ENCODE measurements around the gene PROP1.
"Not testable (repeated sequence)": the region's sequence is repeated elsewhere in the genome, so short reads cannot be mapped to it uniquely, and the experiment has no call there.

The PROP1 gene

DNA sequence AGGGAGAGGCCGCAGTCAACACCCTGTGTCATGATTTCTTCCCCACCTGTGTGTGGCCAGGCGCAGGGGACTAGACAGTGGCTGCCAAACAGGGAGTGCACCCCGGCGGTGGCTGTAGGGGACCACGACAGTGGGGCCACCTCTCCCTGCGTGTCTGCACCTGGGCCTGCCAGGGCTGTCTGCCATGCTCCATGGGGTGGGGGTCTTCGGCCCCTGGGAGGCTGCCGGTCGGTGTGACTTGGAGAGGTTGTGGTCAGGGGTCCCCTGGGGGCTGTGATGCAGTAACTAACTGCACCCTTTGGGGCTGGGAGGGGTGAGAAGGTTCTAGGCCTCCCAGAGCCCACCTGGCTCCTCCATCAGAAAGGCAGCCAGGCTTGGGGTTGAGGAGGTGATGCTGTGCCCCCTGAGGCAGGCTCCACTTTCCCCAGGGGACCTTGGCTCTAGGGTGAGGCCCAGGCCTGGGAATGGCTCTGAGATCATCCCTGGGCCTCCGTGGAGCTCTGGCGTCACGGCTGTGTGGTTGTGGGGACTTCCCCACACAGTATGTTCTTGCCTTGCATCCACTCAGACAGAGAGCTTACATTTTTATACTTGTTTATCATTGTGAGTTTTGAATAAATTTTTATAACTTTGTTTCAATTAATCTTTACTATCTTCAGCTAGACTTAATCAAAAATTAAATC, 50.3 kb downstream of the PROP1 start:
- not testable (repeated sequence) for H3K27ac ChIP-seq (ENCODE audit: low read depth in 2 of 2, low read length in 2 of 2); H3K4me1 ChIP-seq (ENCODE audit: control insufficient read depth in 2 of 2, insufficient read depth in 2 of 2, low read length in 2 of 2); H3K36me3 ChIP-seq (ENCODE audit: control insufficient read depth in 2 of 2, insufficient read depth in 2 of 2, low read length in 2 of 2); H3K4me3 ChIP-seq (ENCODE audit: low read length in 2 of 2); H3K9me3 ChIP-seq (ENCODE audit: control insufficient read depth in 2 of 2, low read length in 2 of 2); H3K27me3 ChIP-seq (ENCODE audit: control insufficient read depth in 2 of 2, insufficient read depth in 2 of 2, low read length in 2 of 2); H3K9ac ChIP-seq (ENCODE audit: low read depth in 1 of 2, low read length in 2 of 2)

DNA sequence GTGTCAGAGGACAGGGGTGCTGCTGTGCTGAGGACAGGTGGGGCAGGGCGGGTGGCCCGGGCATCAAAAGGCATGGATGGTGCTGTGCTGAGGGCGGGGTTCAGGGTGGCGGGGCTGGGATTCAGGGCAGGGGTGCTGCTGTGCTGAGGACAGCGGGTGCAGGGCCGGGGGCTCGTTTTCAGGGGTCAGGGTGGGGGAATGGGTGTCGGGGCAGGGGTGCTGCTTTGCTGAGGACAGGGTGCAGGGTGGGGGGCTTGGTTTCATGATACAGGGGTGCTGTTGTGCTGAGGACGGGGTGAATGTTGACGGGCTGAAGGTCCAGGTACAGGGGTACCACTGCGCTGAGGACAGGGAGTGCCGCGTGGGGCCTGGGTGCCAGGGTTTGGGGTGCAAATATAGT, 50.9 kb downstream of the PROP1 start:
- not testable (repeated sequence) for H3K27ac ChIP-seq (ENCODE audit: low read depth in 2 of 2, low read length in 2 of 2); H3K4me3 ChIP-seq (ENCODE audit: low read length in 2 of 2); H3K27me3 ChIP-seq (ENCODE audit: control insufficient read depth in 2 of 2, insufficient read depth in 2 of 2, low read length in 2 of 2); H3K4me1 ChIP-seq (ENCODE audit: control insufficient read depth in 2 of 2, insufficient read depth in 2 of 2, low read length in 2 of 2); H3K36me3 ChIP-seq (ENCODE audit: control insufficient read depth in 2 of 2, insufficient read depth in 2 of 2, low read length in 2 of 2); H3K9me3 ChIP-seq (ENCODE audit: control insufficient read depth in 2 of 2, low read length in 2 of 2); H3K9ac ChIP-seq (ENCODE audit: low read depth in 1 of 2, low read length in 2 of 2)

DNA sequence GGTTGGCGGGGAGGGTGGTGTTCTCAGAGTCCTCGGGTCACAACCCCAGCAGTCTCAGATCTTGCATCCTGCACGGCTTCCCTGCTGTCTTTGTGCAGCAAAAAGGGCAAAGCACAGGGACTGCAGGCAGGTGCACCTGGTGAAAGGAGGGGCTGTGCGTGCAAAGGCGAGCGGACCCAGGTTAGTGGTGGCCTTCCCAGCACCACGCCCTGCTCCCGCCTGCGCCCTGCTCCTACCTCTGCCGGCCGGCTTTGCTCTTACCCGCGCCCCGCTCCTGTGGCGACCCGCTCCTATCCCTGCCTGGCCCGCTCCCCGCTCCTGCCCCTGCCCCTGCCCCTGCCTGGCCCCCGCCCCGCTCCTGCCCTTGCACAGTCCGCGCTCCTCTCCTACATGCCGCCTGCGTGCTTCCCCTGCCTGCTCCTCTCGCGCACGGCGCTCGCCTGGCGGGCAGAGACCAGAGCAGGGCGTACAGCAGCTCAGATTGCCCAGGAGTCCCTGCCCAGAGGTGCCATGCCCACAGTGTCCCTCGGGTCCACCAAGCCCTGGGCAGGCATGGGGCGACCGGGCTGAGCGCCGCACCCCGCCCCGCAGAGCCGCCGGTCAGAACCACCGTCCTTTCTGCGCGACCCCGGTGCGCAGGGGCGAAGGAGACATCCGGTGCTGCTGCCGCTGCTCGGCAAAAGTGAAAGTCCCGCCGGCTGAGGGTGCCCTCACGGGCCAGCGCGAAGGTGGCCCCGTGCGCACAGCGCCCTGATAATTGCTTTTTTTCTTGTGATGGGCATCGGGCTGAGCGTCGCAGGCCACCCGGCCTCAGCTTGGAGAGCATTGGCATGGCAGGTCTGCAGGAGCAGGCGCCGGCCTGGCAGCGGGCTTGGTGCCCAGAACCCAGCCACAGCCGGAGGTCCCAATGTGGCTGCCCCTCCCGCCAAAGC, 52.0 kb downstream of the PROP1 start:
- peak overlapping the region in 1 of 2 donors; percentile 57 for H3K4me3 ChIP-seq (ENCODE audit: low read length in 2 of 2)
- H3K27me3 ChIP-seq (ENCODE audit: control insufficient read depth in 2 of 2, insufficient read depth in 2 of 2, low read length in 2 of 2); H3K4me1 ChIP-seq (ENCODE audit: control insufficient read depth in 2 of 2, insufficient read depth in 2 of 2, low read length in 2 of 2); H3K9me3 ChIP-seq (ENCODE audit: control insufficient read depth in 2 of 2, low read length in 2 of 2); H3K27ac ChIP-seq (ENCODE audit: low read depth in 2 of 2, low read length in 2 of 2); H3K36me3 ChIP-seq (ENCODE audit: control insufficient read depth in 2 of 2, insufficient read depth in 2 of 2, low read length in 2 of 2); H3K9ac ChIP-seq (ENCODE audit: low read depth in 1 of 2, low read length in 2 of 2): not testable (repeated sequence)

DNA sequence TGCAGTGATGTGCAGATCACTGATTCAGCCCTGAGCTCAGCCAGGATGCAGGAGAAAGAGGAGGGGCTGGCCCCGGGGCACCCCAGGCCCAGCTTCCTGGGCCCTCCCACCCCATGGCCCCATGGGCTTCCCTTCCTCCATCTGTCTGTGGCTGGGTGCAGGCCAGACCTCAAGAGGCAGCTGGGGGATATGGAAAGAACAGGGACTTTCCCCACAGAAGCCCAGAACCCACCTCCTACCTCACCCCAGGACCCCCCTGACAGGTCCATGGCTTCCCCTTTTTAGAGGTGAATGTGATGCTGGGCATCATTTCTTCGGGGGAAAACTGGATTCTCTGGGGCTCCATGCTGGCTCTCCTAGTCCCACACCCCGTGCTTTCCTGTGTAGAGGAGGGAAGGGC, 53.1 kb downstream of the PROP1 start:
- H3K27me3 ChIP-seq (ENCODE audit: control insufficient read depth in 2 of 2, insufficient read depth in 2 of 2, low read length in 2 of 2); H3K9ac ChIP-seq (ENCODE audit: low read depth in 1 of 2, low read length in 2 of 2); H3K36me3 ChIP-seq (ENCODE audit: control insufficient read depth in 2 of 2, insufficient read depth in 2 of 2, low read length in 2 of 2); H3K27ac ChIP-seq (ENCODE audit: low read depth in 2 of 2, low read length in 2 of 2); H3K4me1 ChIP-seq (ENCODE audit: control insufficient read depth in 2 of 2, insufficient read depth in 2 of 2, low read length in 2 of 2); H3K9me3 ChIP-seq (ENCODE audit: control insufficient read depth in 2 of 2, low read length in 2 of 2); H3K4me3 ChIP-seq (ENCODE audit: low read length in 2 of 2): not testable (repeated sequence)
